GM19395 (cell line): ENCODE data around the gene ANKRD16.
"Not testable (repeated sequence)": the region's sequence is repeated elsewhere in the genome, so short reads cannot be mapped to it uniquely, and the experiment has no call there.

Experiments used
- ATAC-seq: cut with Tn5 transposase; IDR thresholded peaks from one replicate; pipeline ENCODE4 v1.9.1; 2021; ENCODE audit warnings: mild to moderate bottlenecking, moderate library complexity; ENCODE audit not compliant: unreplicated experiment

Gene ANKRD16

DNA sequence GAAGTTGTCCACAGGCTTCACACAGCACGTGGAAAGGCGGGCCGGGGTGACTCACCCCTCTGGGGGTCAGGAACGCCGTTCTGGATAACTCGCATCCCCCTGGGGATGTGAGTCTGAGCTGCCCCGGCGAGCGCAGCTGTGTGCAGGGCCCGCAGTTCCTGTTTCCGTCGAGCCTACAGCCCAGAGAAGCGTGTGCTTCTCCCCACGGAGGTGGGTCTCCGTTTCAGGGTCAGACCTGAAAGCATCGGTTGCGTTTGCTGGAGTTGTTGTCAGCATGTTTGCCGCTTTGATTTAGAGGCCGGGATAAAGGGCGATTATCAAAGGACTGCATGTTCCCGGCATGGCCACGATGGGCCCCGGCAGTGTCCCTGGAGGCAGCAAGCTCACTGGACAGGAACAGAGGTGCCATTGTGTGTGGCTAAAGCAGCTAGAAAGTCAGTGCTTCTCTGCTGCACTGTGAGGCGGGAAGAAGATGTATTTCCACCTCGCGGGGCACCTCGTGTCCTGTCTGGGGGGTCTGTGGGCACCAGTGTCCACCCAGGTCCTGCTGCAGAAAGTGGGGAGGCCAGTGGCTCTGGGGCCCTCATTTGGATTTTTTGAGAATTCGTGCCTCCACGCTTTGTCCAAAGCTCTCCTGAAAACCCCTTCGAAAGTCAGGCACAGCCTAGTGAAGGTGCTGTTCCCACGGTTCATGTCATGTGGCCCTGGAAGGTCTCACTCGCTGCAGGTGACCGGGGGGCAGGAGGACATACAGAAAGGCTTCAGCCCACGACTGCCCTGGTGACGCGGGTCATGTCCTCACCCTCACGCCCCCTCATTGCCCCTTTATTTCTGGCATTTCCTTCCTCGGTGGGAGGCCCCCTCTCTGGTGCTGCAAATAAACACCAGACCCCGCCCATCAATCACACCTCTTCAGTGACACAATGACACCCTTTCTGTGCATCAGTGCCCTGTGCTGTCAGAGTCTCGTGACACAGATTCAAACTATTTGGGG, 49.1 kb downstream of the ANKRD16 start:
- ATAC-seq, result peak; percentile 79

GRCh38 chr10:5836181-5836580, 53.5 kb downstream of the ANKRD16 start:
- not testable (repeated sequence) for ATAC-seq

DNA sequence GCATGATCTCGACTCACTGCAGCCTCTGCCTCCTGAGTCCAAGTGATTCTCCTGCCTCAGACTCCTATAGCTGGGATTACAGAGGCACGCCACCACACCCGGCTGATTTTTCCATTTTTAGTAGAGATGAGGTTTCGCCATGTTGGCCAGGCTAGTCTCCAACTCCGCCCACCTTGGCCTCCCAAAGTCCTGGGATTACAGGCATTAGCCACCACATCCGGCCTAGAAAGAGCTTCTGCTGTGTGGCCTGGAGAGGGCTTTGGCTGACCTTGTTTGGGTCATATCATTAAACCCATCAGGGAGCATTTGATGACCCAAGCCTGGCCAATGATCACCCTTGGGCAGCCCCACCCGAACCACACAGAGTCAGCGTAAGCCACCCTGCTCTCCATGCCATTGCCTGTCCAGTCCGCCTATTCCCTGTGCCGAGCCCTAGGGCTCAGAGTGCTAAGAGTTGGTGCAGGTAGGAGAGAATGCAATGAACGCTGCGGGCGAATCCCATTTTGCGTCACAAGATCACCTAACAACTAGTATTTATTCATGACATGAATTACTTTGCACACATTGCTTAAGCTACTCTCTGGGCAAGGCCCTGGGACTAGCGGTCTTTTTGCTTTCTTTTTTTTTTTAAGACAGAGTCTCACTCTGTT, 54.1 kb downstream of the ANKRD16 start:
- ATAC-seq, result no peak

GRCh38 chr10:5833814-5834213, 55.9 kb downstream of the ANKRD16 start:
- no peak for ATAC-seq

DNA sequence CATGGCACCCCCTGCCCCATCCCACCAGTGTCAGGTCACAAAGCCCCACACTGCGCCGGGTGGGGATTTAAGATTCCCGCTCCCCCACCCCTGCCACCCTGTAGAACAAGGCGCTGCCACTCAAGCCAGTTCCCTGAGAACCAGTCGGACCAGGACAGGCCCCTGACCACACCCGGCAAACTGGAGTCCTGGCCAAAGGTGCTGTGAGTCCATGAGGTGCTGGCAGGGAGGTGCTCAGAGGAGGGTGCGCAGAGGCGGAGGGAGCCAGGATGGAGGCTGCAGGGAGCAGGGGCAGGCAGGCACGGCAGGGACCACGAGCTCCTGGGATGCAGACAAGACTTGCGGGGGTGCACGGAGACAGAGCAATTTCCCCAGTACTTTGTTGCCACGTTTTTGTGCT, 56.7 kb downstream of the ANKRD16 start:
- ATAC-seq, result no peak

DNA sequence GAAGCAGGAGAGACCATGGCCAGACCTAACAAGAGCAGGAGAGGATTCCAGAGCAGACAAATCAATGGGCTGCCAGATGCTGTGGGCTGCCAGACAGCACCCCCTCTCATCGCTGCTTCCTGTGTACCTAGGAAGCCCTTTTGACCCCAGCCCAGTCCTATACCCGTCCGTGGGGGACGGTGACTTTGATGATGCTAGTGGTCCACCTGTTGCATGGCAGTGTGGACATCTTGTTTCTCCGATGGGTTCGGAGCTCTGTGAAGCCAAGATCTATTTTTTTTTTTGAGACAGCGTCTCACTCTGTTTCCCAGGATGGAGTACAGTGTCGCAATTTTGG, 58.3 kb downstream of the ANKRD16 start:
- ATAC-seq, result no peak

GRCh38 chr10:5830629-5831445, 58.9 kb downstream of the ANKRD16 start:
- ATAC-seq, result no peak

DNA sequence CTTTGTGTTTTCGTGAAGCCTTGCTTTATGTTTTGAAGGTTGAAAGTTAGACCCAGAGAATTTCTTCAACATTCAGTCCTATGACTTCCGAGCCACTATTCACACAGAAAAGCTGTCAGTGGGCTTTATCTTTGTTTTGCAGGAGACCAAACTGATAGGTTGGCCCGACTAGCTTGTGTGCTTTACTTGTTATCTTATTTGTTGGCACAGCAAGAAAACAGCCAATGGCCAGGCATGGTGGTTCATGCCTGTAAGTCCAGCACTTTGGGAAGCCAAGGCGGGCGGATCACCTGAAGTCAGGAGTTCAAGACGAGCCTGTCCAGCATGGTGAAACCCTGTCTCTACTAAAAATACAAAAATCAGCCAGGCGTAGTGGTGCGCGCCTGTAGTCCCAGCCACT, 60.4 kb downstream of the ANKRD16 start:
- ATAC-seq, result no peak

DNA sequence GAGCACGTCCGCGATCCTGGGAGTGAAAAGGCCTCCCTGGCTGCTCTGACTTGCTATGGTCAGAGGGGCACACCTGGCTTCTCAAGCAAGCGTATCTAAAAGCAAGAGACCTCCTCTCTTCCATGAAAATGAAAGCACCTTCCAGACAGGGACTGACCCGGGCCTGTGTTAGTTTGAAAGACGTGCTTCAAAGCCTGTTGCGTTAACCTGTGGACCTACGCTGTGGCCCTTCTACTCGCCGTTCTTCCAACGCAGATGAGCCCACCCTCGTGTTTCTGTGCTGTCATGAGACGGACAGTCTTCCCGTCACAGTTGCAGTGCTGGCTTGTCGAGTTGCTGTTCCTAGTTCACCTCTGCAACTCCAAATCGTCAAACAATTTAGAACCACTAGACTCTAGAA, 61.0 kb downstream of the ANKRD16 start:
- no peak for ATAC-seq

DNA sequence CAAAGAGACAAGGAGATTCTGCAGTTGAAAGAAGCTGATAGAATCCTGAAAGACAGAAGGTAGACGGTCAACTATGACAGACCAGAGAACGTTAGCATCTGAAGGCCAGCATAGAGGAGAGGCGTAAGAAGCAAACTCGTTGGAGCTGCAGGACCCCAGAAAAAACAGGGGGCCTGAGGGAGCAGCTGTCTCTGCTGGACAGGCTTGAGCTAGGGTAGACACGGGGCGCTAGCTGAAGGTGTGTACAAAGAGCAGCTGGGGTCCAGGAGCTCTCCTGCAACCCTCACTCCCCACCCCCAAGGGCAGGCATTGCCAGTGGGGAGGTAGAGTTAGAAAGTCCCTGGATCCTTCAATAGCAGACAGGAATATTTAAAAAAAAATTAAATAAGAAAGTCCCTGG, 61.9 kb downstream of the ANKRD16 start:
- no peak for ATAC-seq

- not testable (repeated sequence) for ATAC-seq
Measured at GRCh38 chr10:5826511-5826910, 63.2 kb downstream of the ANKRD16 start.

- ATAC-seq, result peak; percentile 36
Measured at GRCh38 chr10:5818894-5819293, 70.8 kb downstream of the ANKRD16 start.

GRCh38 chr10:5818048-5818331, 71.7 kb downstream of the ANKRD16 start:
- ATAC-seq, result no peak

DNA sequence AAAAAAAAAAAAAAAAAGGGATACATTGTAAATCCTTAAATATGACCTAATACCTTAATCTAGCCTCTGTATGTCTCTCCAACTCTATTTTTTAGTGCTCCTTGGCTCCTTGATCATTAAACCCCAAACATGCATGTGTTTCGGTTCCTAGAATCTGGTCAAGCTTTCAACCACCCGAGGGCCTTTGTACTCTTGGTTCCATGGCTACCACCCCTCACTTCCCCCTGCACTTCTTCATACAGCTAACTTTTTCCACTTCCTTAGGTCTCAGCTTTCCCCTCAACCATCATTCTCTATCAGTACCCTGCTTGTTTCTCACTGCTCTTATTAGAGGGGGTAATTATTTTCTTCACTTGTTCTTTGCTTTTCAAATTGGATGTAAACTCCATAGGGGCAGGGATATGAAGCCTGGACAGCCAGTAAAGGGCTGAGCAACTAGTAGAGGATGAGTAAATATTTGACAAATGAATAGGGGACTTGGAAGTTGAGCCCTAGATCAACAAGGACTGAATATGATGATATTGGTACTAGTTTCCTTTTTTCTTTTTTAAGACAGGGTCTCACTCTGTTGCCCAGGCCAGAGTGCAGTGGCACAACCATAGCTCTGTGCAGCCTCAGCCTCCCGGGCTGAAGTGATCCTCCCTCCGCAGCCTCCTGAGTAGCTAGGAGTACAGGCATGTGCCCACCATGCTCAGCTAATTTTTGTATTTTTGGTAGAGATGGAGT, 72.2 kb downstream of the ANKRD16 start:
- peak; percentile 24 for ATAC-seq

GRCh38 chr10:5816170-5816569, 73.5 kb downstream of the ANKRD16 start:
- ATAC-seq, result no peak

- ATAC-seq, result no peak
Measured at GRCh38 chr10:5814110-5815107, 75.3 kb downstream of the ANKRD16 start.

DNA sequence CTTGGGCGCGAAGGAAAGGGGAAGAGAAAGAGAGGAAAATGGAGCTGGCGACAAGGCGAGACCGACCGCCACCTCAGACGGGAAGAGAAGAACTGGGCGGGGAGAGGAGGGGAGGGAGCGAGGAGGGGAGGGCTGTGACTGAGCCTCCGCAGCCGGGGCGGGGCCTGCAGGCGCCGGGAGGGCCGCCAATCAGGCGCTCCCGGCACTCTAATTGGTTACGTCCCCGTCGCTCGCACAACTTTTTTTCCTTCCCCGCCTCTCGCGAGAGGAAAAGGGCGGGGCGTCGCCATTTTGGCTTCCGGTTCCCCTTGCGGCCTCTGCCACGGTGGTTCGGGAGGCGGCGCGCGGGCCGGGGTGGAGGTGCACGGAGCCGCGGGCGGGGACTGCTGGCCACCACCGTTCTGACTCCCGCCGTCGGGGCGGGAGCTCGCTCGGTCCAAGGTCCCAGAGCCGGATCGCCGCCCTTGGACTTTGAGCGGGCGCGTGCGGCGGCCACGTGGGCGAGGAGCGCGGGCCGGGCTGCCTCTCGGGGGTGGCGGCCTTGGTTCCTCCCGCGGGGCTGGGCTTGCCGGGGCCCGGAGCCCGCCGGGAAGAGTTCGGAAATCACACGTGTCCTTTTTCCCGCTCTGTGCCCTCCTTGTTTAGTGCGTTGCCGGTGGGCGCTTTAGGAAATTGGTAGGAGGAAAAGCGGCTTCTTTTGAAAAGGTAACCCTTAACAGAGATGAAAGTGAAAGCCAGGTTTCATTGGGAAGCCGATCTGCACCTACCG, 76.2 kb downstream of the ANKRD16 start, which contains the start of gene GDI2:
Gene GDI2, minus strand, starts transcription at position 94 of the 769 bp plus-strand sequence. CDS start 176 bp downstream, outside the sequence.
- peak; percentile 69 for ATAC-seq

GRCh38 chr10:5813091-5813340, 76.7 kb downstream of the ANKRD16 start:
- ATAC-seq, result peak; percentile 31
